G401.6 (cell line): ENCODE data around the gene KIF26B.

Experiments used
- FAIRE-seq: peaks from 2 replicates; lab custom pipeline; 2012; peaks lifted over from hg19 to GRCh38; lab: Jason Lieb, UNC

The KIF26B gene

GRCh38 chr1:245209658-245210435 is 55.1 kb downstream of the KIF26B start:
- FAIRE-seq: no peak

GRCh38 chr1:245211035-245211749 is 56.4 kb downstream of the KIF26B start:
- FAIRE-seq: no peak

GRCh38 chr1:245211761-245212160 is 57.0 kb downstream of the KIF26B start:
- no peak for FAIRE-seq

- no peak for FAIRE-seq
These were observed 57.5 kb downstream of the KIF26B start for GRCh38 chr1:245212221-245212710.

GRCh38 chr1:245213066-245213831 is 58.5 kb downstream of the KIF26B start:
- no peak for FAIRE-seq

- FAIRE-seq: no peak
These were observed 60.3 kb downstream of the KIF26B start for GRCh38 chr1:245215071-245215470.

- no peak for FAIRE-seq
These were observed 61.8 kb downstream of the KIF26B start for GRCh38 chr1:245216366-245217115.

- FAIRE-seq: no peak
These were observed 63.2 kb downstream of the KIF26B start for GRCh38 chr1:245217853-245218608.

GRCh38 chr1:245220381-245220985 is 65.7 kb downstream of the KIF26B start:
- FAIRE-seq: no peak

GRCh38 chr1:245221805-245222204 is 67.0 kb downstream of the KIF26B start:
- FAIRE-seq: no peak

GRCh38 chr1:245222931-245223595 is 68.3 kb downstream of the KIF26B start:
- no peak for FAIRE-seq

GRCh38 chr1:245225322-245226202 is 70.8 kb downstream of the KIF26B start:
- FAIRE-seq: no peak

GRCh38 chr1:245226203-245226499 is 71.4 kb downstream of the KIF26B start:
- FAIRE-seq: no peak

GRCh38 chr1:245229051-245229450 is 74.3 kb downstream of the KIF26B start:
- FAIRE-seq: no peak

- FAIRE-seq: no peak
These were observed 78.1 kb downstream of the KIF26B start for GRCh38 chr1:245232931-245233330.

GRCh38 chr1:245234217-245235081 is 79.7 kb downstream of the KIF26B start:
- no peak for FAIRE-seq

GRCh38 chr1:245235156-245235555 is 80.4 kb downstream of the KIF26B start:
- no peak for FAIRE-seq

- FAIRE-seq: no peak
These were observed 85.9 kb downstream of the KIF26B start for GRCh38 chr1:245240648-245241165.
